Measurements from ENCODE around the gene ATG9B. TPM values are rescaled to one million over a fixed set of nuclear protein-coding genes. Genes with fewer than 3 reads are reported as not detected.
A peak's percentile ranks its signal among the peaks of the same experiment; 100 is the strongest.

Gene ATG9B
- total RNA-seq, 4 donors from 2014 or later, result 0.42 TPM; not detected in 3

DNA sequence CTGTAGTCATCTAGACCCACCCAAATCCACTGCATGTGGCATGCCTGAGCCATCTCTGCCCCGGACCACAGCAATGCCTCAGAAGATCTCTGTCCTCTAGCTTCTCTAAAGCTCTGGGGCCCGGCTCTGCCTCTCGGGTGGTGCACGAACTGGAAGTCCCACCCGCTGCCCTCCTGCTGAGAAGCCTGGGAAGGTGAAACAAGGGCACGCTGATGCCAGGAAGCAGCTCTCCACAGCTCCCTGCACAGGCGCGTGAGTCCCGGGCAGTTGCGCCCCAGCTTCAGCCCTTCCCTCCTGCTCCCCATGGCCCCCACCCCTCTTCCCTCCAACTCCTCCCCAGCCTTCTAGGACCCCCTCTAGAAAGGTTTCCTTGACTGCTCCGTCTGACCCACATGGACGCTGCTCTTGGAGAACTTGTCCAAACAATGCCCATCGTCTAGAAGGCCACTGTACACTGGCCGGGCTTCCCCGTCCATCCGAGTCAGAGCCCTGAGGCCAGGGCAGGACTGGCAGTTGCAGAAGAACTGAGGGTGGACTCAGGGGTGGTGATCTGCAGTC is 58.9 kb downstream of the ATG9B start:
- intact Hi-C loops (cut with DNase I), result no loop called here
- H3K9me3 ChIP-seq, result no peaks in the 10 kb centered on the region
- H3K27ac ChIP-seq (replicated peaks in 1 of 4), result peak overlapping the region; percentile 64 to 82 (median 80)
- TF ChIP-seq POLR2A (IDR thresholded peaks at IDR 0.05; ENCODE audit: low read depth) (no peak), EP300 (IDR thresholded peaks at IDR 0.05) (no peak), POLR2AphosphoS5 (IDR thresholded peaks at IDR 0.05) (no peak), CTCF (IDR thresholded peaks at IDR 0.05) (no peak)
- H3K4me3 ChIP-seq, result no peak overlapping the region
- WGBS, result 65% methylated on average over 13 of the region's 16 CpGs
- DNase-seq (ENCODE audit: extremely low spot score), result no peak
- peaks cover 0 to 9% (median 0%) of the 10 kb centered on the region in 4 donors for H3K27me3 ChIP-seq
- H3K4me1 ChIP-seq, result peaks cover 78 to 100% (median 98%) of the 10 kb centered on the region in 4 donors
- no peaks in the 10 kb centered on the region for H3K36me3 ChIP-seq

Other genes starting within 250 kb of the ATG9B start
- 10 to 100 TPM; 19.5 to 58.2 (median 54.1) TPM for gene TMEM176B, start 224.1 kb downstream of the ATG9B start, total RNA-seq
- 10 to 100 TPM; 11.6 to 47.7 (median 35.5) TPM for gene TMEM176A, start 223.7 kb downstream of the ATG9B start, total RNA-seq
- under 1 TPM in 3 of 4 donors, not detected in 1; 0.23 to 0.45 (median 0.33) TPM for gene AOC1, start 172.0 kb downstream of the ATG9B start, total RNA-seq
- gene KCNH2, start 46.2 kb downstream of the ATG9B start, total RNA-seq, result 10 to 100 TPM; 29.8 to 71.7 (median 42.5) TPM
- 10 to 100 TPM in 3 of 4 donors, 1 to 10 TPM in 1; 3.7 to 20.2 (median 16.2) TPM for gene NOS3, start 33.5 kb downstream of the ATG9B start, total RNA-seq
- gene ABCB8, start 4.0 kb upstream of the ATG9B start, total RNA-seq, result 10 to 100 TPM; 13.1 to 25.3 (median 19.9) TPM
- 1 to 10 TPM; 1.3 to 2.9 (median 2.1) TPM for gene ASIC3, start 24.0 kb upstream of the ATG9B start, total RNA-seq
- gene CDK5, start 33.4 kb upstream of the ATG9B start, total RNA-seq, result 10 to 100 TPM in 2 of 4 donors, 1 to 10 TPM in 2; 5.3 to 10.4 (median 9.7) TPM
- gene SLC4A2, start 35.1 kb upstream of the ATG9B start, total RNA-seq, result 100 to 1,000 TPM in 3 of 4 donors, 10 to 100 TPM in 1; 96.8 to 165 (median 122) TPM
- 10 to 100 TPM; 45.7 to 74.9 (median 60.4) TPM for gene FASTK, start 56.3 kb upstream of the ATG9B start, total RNA-seq
- gene TMUB1, start 59.0 kb upstream of the ATG9B start, total RNA-seq, result 10 to 100 TPM; 39.0 to 66.6 (median 51.4) TPM
- gene AGAP3, start 62.0 kb upstream of the ATG9B start, total RNA-seq, result 10 to 100 TPM; 33.8 to 71.2 (median 60.0) TPM
- not detected for gene GBX1, start 143.2 kb upstream of the ATG9B start, total RNA-seq
- gene ASB10, start 162.8 kb upstream of the ATG9B start, total RNA-seq, result not detected
- gene H2BK1, start 186.0 kb upstream of the ATG9B start, total RNA-seq, result not detected
- gene ABCF2, start 202.7 kb upstream of the ATG9B start, total RNA-seq, result 10 to 100 TPM; 33.8 to 53.2 (median 39.0) TPM
- 10 to 100 TPM; 23.7 to 39.4 (median 26.8) TPM for gene CHPF2, start 208.0 kb upstream of the ATG9B start, total RNA-seq
- 10 to 100 TPM; 25.3 to 43.4 (median 40.6) TPM for gene SMARCD3, start 224.2 kb upstream of the ATG9B start, total RNA-seq

Data from esophagus muscularis mucosa (tissue), 4 donors.